Erythroblast (primary cell): ENCODE measurements around the gene ARHGEF40.

ENCODE experiments used
- GATA1 ChIP-seq: IDR thresholded peaks from 2 replicates; pipeline ENCODE4 v1.6.1; 2011; ENCODE audit warnings: low read depth, mild to moderate bottlenecking, control low read depth, low read length, moderate library complexity
- POLR2A ChIP-seq: IDR thresholded peaks from 2 replicates; pipeline ENCODE4 v1.6.1; 2011; ENCODE audit warnings: mild to moderate bottlenecking, low read length

- no peak for TF ChIP-seq POLR2A
- TF ChIP-seq GATA1: no peak
These were observed 9.3 kb upstream of the ARHGEF40 start for GRCh38 chr14:21060614-21061346.
